ENCODE measurements around the gene EIF5A2. TPM values are rescaled to one million over a fixed set of nuclear protein-coding genes. Genes with fewer than 3 reads are reported as not detected.
"Not testable (repeated sequence)": the region's sequence is repeated elsewhere in the genome, so short reads cannot be mapped to it uniquely, and the experiment has no call there.

Gene EIF5A2
- total RNA-seq, 1 donor: 12.3 TPM

- H3K27me3 ChIP-seq (ENCODE audit: insufficient read depth, low read length): peaks cover 22% of the 10 kb centered on the region
- no peak overlapping the region for H3K4me2 ChIP-seq (ENCODE audit: insufficient read depth, low read length)
- no peak for DNase-seq (ENCODE audit: insufficient read length, low spot score, missing footprints)
- no peaks in the 10 kb centered on the region for H3K9me3 ChIP-seq (ENCODE audit: low read depth, low read length)
- H3K4me3 ChIP-seq (ENCODE audit: insufficient read depth, low read length): no peak overlapping the region
- TF ChIP-seq, protein P1, sequence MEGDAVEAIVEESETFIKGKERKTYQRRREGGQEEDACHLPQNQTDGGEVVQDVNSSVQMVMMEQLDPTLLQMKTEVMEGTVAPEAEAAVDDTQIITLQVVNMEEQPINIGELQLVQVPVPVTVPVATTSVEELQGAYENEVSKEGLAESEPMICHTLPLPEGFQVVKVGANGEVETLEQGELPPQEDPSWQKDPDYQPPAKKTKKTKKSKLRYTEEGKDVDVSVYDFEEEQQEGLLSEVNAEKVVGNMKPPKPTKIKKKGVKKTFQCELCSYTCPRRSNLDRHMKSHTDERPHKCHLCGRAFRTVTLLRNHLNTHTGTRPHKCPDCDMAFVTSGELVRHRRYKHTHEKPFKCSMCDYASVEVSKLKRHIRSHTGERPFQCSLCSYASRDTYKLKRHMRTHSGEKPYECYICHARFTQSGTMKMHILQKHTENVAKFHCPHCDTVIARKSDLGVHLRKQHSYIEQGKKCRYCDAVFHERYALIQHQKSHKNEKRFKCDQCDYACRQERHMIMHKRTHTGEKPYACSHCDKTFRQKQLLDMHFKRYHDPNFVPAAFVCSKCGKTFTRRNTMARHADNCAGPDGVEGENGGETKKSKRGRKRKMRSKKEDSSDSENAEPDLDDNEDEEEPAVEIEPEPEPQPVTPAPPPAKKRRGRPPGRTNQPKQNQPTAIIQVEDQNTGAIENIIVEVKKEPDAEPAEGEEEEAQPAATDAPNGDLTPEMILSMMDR (IDR thresholded peaks at IDR 0.05; ENCODE audit: extremely low read depth, low read depth, low read length): no peak
- H3K36me3 ChIP-seq (ENCODE audit: insufficient read depth, low read length): no peaks in the 10 kb centered on the region
- H3K79me2 ChIP-seq (ENCODE audit: insufficient read depth, low read length): no peaks in the 10 kb centered on the region
- no peak overlapping the region for H3K27ac ChIP-seq (ENCODE audit: low read depth, low read length)
- H2AFZ ChIP-seq (ENCODE audit: low read length): no peak overlapping the region
- H3K4me1 ChIP-seq (ENCODE audit: insufficient read depth, low read length): no peaks in the 10 kb centered on the region
- H4K20me1 ChIP-seq (ENCODE audit: insufficient read depth, low read length): no peaks in the 10 kb centered on the region
These were observed 40.8 kb upstream of the EIF5A2 start for GRCh38 chr3:170949211-170949610.

DNA sequence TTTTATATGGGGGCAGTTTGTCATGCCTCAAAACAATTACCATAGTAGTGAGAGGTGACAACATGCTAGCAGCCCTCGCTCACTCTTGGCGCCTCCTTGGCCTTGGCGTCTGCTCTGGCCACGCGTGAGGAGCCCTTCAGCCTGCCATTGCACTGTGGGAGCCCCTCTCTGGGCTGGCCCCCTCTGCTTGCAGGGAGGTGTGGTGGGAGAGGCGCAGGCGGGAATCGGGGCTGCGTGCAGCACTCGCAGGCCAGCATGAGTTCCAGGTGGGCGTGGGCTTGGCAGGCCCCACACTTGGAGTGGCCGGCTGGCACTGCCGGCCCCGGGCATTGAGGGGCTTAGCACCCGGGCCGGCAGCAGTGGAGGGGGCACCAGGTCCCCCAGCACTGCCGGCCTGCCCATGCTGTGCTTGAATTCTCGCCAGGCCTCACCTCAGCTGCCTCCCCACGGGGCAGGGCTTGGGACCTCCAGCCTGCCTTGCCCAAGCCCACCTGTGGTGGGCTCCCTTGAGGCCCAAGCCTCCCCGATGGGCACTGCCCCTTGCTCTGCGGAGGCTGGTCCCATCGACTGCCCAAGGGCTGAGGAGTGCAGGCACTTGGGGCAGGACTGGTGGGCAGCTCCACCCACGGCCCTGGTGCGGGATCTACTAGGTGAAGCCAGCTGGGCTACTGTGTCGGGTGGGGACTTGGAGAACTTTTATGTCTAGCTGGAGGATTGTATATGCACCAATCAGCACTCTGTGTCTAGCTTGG is 38.8 kb upstream of the EIF5A2 start:
- Histone ChIP-seq H3K36me3 (ENCODE audit: insufficient read depth, low read length) (no peaks in the 10 kb centered on the region), H3K4me1 (ENCODE audit: insufficient read depth, low read length) (no peaks in the 10 kb centered on the region), H4K20me1 (ENCODE audit: insufficient read depth, low read length) (no peaks in the 10 kb centered on the region), H3K79me2 (ENCODE audit: insufficient read depth, low read length) (no peaks in the 10 kb centered on the region), H3K27ac (ENCODE audit: low read depth, low read length) (no peak overlapping the region), H3K9me3 (ENCODE audit: low read depth, low read length) (no peaks in the 10 kb centered on the region), H3K4me3 (ENCODE audit: insufficient read depth, low read length) (no peak overlapping the region), H3K27me3 (ENCODE audit: insufficient read depth, low read length) (peaks cover 18% of the 10 kb centered on the region), H2AFZ (ENCODE audit: low read length) (no peak overlapping the region), H3K4me2 (ENCODE audit: insufficient read depth, low read length) (no peak overlapping the region)
- TF ChIP-seq, protein P1 (IDR thresholded peaks at IDR 0.05; ENCODE audit: extremely low read depth, low read depth, low read length): no peak
- peak; percentile 8 for DNase-seq (ENCODE audit: insufficient read length, low spot score, missing footprints)

GRCh38 chr3:170942011-170942410 is 33.6 kb upstream of the EIF5A2 start:
- no peaks in the 10 kb centered on the region for H3K4me1 ChIP-seq (ENCODE audit: insufficient read depth, low read length)
- no peaks in the 10 kb centered on the region for H3K79me2 ChIP-seq (ENCODE audit: insufficient read depth, low read length)
- H3K27me3 ChIP-seq (ENCODE audit: insufficient read depth, low read length): peaks cover 14% of the 10 kb centered on the region
- TF ChIP-seq, protein P1 (IDR thresholded peaks at IDR 0.05; ENCODE audit: extremely low read depth, low read depth, low read length): no peak
- H3K36me3 ChIP-seq (ENCODE audit: insufficient read depth, low read length): no peaks in the 10 kb centered on the region
- H3K4me2 ChIP-seq (ENCODE audit: insufficient read depth, low read length): no peak overlapping the region
- H2AFZ ChIP-seq (ENCODE audit: low read length): no peak overlapping the region
- DNase-seq (ENCODE audit: insufficient read length, low spot score, missing footprints): no peak
- H3K4me3 ChIP-seq (ENCODE audit: insufficient read depth, low read length): no peak overlapping the region
- H3K9me3 ChIP-seq (ENCODE audit: low read depth, low read length): peaks cover 5% of the 10 kb centered on the region
- H4K20me1 ChIP-seq (ENCODE audit: insufficient read depth, low read length): no peaks in the 10 kb centered on the region
- H3K27ac ChIP-seq (ENCODE audit: low read depth, low read length): no peak overlapping the region

GRCh38 chr3:170941551-170941950 is 33.1 kb upstream of the EIF5A2 start:
- Histone ChIP-seq H3K27me3 (ENCODE audit: insufficient read depth, low read length) (peaks cover 14% of the 10 kb centered on the region), H4K20me1 (ENCODE audit: insufficient read depth, low read length) (no peaks in the 10 kb centered on the region), H3K4me1 (ENCODE audit: insufficient read depth, low read length) (no peaks in the 10 kb centered on the region), H3K79me2 (ENCODE audit: insufficient read depth, low read length) (no peaks in the 10 kb centered on the region), H3K36me3 (ENCODE audit: insufficient read depth, low read length) (no peaks in the 10 kb centered on the region), H3K27ac (ENCODE audit: low read depth, low read length) (no peak overlapping the region), H3K4me3 (ENCODE audit: insufficient read depth, low read length) (no peak overlapping the region), H2AFZ (ENCODE audit: low read length) (no peak overlapping the region), H3K4me2 (ENCODE audit: insufficient read depth, low read length) (no peak overlapping the region), H3K9me3 (ENCODE audit: low read depth, low read length) (peaks cover 5% of the 10 kb centered on the region)
- TF ChIP-seq, protein P1 (IDR thresholded peaks at IDR 0.05; ENCODE audit: extremely low read depth, low read depth, low read length): no peak
- DNase-seq (ENCODE audit: insufficient read length, low spot score, missing footprints): no peak

DNA sequence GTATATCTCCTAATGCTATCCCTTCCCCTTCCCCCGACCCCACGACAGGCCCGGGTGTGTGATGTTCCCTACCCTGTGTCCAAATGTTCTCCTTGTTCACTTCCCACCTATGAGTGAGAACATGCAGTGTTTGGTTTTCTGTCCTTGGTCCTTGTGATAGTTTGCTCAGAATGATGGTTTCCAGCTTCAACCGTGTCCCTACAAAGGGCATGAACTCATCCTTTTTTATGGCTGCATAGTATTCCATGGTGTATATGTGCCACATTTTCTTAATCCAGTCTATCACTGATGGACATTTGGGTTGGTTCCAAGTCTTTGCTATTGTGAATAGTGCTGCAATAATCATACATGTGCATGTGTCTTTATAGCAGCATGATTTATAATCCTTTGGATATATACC is 24.6 kb upstream of the EIF5A2 start:
- H3K9me3 ChIP-seq (ENCODE audit: low read depth, low read length); H3K27ac ChIP-seq (ENCODE audit: low read depth, low read length): not testable (repeated sequence)

GRCh38 chr3:170923553-170923952 is 15.1 kb upstream of the EIF5A2 start:
- H4K20me1 ChIP-seq (ENCODE audit: insufficient read depth, low read length); H3K9me3 ChIP-seq (ENCODE audit: low read depth, low read length); H3K4me3 ChIP-seq (ENCODE audit: insufficient read depth, low read length); H3K4me2 ChIP-seq (ENCODE audit: insufficient read depth, low read length); H3K79me2 ChIP-seq (ENCODE audit: insufficient read depth, low read length); DNase-seq (ENCODE audit: insufficient read length, low spot score, missing footprints); H2AFZ ChIP-seq (ENCODE audit: low read length); H3K27ac ChIP-seq (ENCODE audit: low read depth, low read length); H3K36me3 ChIP-seq (ENCODE audit: insufficient read depth, low read length); H3K4me1 ChIP-seq (ENCODE audit: insufficient read depth, low read length); H3K27me3 ChIP-seq (ENCODE audit: insufficient read depth, low read length): not testable (repeated sequence)

More for the DNA sequence above, 24.6 kb upstream of the EIF5A2 start:
- H3K79me2 ChIP-seq (ENCODE audit: insufficient read depth, low read length); H3K4me1 ChIP-seq (ENCODE audit: insufficient read depth, low read length); DNase-seq (ENCODE audit: insufficient read length, low spot score, missing footprints); H3K36me3 ChIP-seq (ENCODE audit: insufficient read depth, low read length); H3K4me2 ChIP-seq (ENCODE audit: insufficient read depth, low read length); H3K4me3 ChIP-seq (ENCODE audit: insufficient read depth, low read length); H2AFZ ChIP-seq (ENCODE audit: low read length); H4K20me1 ChIP-seq (ENCODE audit: insufficient read depth, low read length): not testable (repeated sequence)
- H3K27me3 ChIP-seq (ENCODE audit: insufficient read depth, low read length): peaks cover 12% of the 10 kb centered on the region

All from osteoblast (primary cell).